ENCODE measurements around the gene SFXN5.

Gene SFXN5

GRCh38 chr2:72942293-72942692 lies 129.2 kb downstream of the SFXN5 start:
- Histone ChIP-seq H3K4me3 (no peak overlapping the region), H3K36me3 (peaks cover 0 to 29% (median 0%) of the 10 kb centered on the region in 3 donors), H3K27ac (no peak overlapping the region), H3K9me3 (no peaks in the 10 kb centered on the region), H3K4me1 (no peaks in the 10 kb centered on the region), H3K27me3 (no peaks in the 10 kb centered on the region)
- TF ChIP-seq CTCF (IDR thresholded peaks at IDR 0.05), result no peak
- intact Hi-C loops (cut with DNase I; ENCODE audit: low total_unique reads), result no loop called here
- no peak for DNase-seq

GRCh38 chr2:72940786-72941185 lies 130.7 kb downstream of the SFXN5 start:
- DNase-seq, result no peak
- Histone ChIP-seq H3K4me3 (no peak overlapping the region), H3K9me3 (no peaks in the 10 kb centered on the region), H3K27ac (no peak overlapping the region), H3K27me3 (peaks cover 0 to 7% of the 10 kb centered on the region in 2 donors), H3K36me3 (peaks cover 0 to 29% (median 0%) of the 10 kb centered on the region in 3 donors), H3K4me1 (peaks cover 0 to 7% (median 0%) of the 10 kb centered on the region in 4 donors)
- no peak for TF ChIP-seq CTCF (IDR thresholded peaks at IDR 0.05)
- intact Hi-C loops (cut with DNase I; ENCODE audit: low total_unique reads), result no loop called here

- peaks cover 0 to 8% of the 10 kb centered on the region in 2 donors for H3K27me3 ChIP-seq
- peaks cover 0 to 7% (median 0%) of the 10 kb centered on the region in 4 donors for H3K4me1 ChIP-seq
- peaks cover 0 to 28% (median 0%) of the 10 kb centered on the region in 3 donors for H3K36me3 ChIP-seq
- H3K9me3 ChIP-seq, result no peaks in the 10 kb centered on the region
- DNase-seq, result no peak
- intact Hi-C loops (cut with DNase I; ENCODE audit: low total_unique reads), result no loop called here
- no peak overlapping the region for H3K4me3 ChIP-seq
- no peak overlapping the region for H3K27ac ChIP-seq
- TF ChIP-seq CTCF (IDR thresholded peaks at IDR 0.05), result no peak
These were observed 131.2 kb downstream of the SFXN5 start for GRCh38 chr2:72940361-72940760.

- H3K9me3 ChIP-seq, result no peaks in the 10 kb centered on the region
- no peak for DNase-seq
- no peak overlapping the region for H3K27ac ChIP-seq
- peaks cover 0 to 7% (median 0%) of the 10 kb centered on the region in 4 donors for H3K4me1 ChIP-seq
- no peak for TF ChIP-seq CTCF (IDR thresholded peaks at IDR 0.05)
- peaks cover 0 to 23% of the 10 kb centered on the region in 2 donors for H3K27me3 ChIP-seq
- H3K4me3 ChIP-seq, result no peak overlapping the region
- H3K36me3 ChIP-seq, result peaks cover 0 to 12% (median 0%) of the 10 kb centered on the region in 3 donors
- intact Hi-C loops (cut with DNase I; ENCODE audit: low total_unique reads), result no loop called here
These were observed 133.1 kb downstream of the SFXN5 start for GRCh38 chr2:72938455-72938854.

GRCh38 chr2:72937356-72937669 lies 134.2 kb downstream of the SFXN5 start:
- peaks cover 0 to 7% (median 0%) of the 10 kb centered on the region in 4 donors for H3K4me1 ChIP-seq
- peaks cover 0 to 23% of the 10 kb centered on the region in 2 donors for H3K27me3 ChIP-seq
- H3K9me3 ChIP-seq, result no peaks in the 10 kb centered on the region
- TF ChIP-seq CTCF (IDR thresholded peaks at IDR 0.05), result no peak
- no peak overlapping the region for H3K27ac ChIP-seq
- no peak for DNase-seq
- H3K4me3 ChIP-seq, result no peak overlapping the region
- H3K36me3 ChIP-seq, result peaks cover 0 to under 1% (median 0%) of the 10 kb centered on the region in 3 donors
- intact Hi-C loops (cut with DNase I; ENCODE audit: low total_unique reads), result no loop called here
